ENCODE data around the gene DLG1. TPM values are rescaled to one million over a fixed set of nuclear protein-coding genes. Genes with fewer than 3 reads are reported as not detected.

The DLG1 gene
- total and polyA plus RNA-seq, 5 donors = 14.6 to 55.0 (median 53.0) TPM

DNA sequence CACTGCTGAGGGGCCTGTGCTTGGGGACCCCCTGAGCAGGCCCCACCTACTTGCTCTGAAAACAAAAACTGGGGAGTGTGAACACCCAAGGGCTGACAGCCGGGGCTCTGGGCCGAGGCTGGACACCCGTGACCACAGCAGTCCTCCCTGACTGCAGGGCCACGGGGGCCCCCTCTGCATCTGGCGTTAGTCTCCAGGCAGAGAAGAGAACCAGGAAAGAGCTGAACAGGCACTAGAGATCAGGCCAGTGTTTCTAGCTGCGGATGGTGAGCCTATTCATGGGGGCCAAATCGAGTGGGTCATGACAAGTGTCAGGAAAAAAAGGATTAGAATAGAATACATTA is 285.9 kb downstream of the DLG1 start:
- intact Hi-C loops (cut with DNase I) = no loop called here
- Histone ChIP-seq H3K27me3 (ENCODE audit: control insufficient read depth, insufficient read depth) (no peaks in the 10 kb centered on the region), H3K4me1 (ENCODE audit: control insufficient read depth, insufficient read depth, low read length) (no peaks in the 10 kb centered on the region), H3K9me3 (ENCODE audit: control insufficient read depth, low read length) (no peaks in the 10 kb centered on the region), H3K4me3 (ENCODE audit: low read length) (no peak overlapping the region), H3K27ac (ENCODE audit: low read length) (no peak overlapping the region)
- DNase-seq = no peak
- no peak for ATAC-seq
- 77% methylated on average over 7 of the region's 7 CpGs for WGBS

DNA sequence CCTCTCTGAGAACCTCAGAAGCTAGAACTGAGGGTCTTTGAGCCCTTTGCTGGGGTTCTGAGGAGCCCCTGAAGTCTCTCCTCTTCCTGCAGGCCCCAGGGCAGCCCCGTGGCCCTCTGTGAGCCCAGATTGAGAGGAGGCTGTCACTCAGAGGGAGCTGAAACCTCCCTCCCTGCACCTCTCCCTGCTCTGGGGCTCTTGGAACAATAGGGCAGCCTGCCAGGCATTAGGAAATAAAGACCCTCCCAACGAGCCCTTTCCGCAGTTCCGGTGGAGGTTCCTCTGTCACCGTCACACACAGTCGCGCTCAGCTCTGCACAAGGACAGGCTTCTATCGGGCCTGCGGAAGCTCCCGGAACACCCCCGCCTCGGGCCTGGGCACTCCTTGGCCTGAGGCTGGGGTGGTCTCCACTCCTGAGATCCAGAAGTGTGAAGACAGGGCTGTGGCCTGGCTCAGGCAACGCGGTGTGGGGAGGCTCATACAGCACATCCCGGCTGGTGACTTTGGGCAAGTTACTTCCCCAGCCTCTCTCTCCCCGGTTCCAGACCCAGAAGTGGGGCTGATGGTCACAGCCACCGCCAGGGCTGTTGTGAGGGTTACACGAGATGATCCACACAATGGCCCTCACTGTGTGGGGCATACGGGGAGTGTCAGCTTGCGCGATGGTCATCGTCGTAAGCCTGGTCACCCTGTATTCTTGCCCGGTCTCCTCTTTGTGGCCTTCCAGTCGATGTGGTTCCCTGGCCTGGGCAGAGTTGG is 286.5 kb downstream of the DLG1 start:
- intact Hi-C loops (cut with DNase I) = no loop called here
- WGBS = 84% methylated on average over 25 of the region's 25 CpGs
- no peaks in the 10 kb centered on the region for H3K4me1 ChIP-seq (ENCODE audit: control insufficient read depth, insufficient read depth, low read length)
- H3K27ac ChIP-seq (ENCODE audit: low read length) = no peak overlapping the region
- ATAC-seq (no peak), DNase-seq (no peak)
- H3K4me3 ChIP-seq (ENCODE audit: low read length) = no peak overlapping the region
- H3K9me3 ChIP-seq (ENCODE audit: control insufficient read depth, low read length) = no peaks in the 10 kb centered on the region
- H3K27me3 ChIP-seq (ENCODE audit: control insufficient read depth, insufficient read depth) = no peaks in the 10 kb centered on the region

- Histone ChIP-seq H3K9me3 (ENCODE audit: control insufficient read depth, low read length) (no peaks in the 10 kb centered on the region), H3K27me3 (ENCODE audit: control insufficient read depth, insufficient read depth) (no peaks in the 10 kb centered on the region), H3K4me1 (ENCODE audit: control insufficient read depth, insufficient read depth, low read length) (no peaks in the 10 kb centered on the region), H3K27ac (ENCODE audit: low read length) (no peak overlapping the region), H3K4me3 (ENCODE audit: low read length) (no peak overlapping the region)
- ATAC-seq (peak; percentile 36 to 40), DNase-seq (no peak)
- WGBS = 78% methylated on average over 30 of the region's 30 CpGs
- intact Hi-C loops (cut with DNase I) = no loop called here
These were observed 287.7 kb downstream of the DLG1 start for GRCh38 chr3:197010556-197011351.

- ATAC-seq (no peak), DNase-seq (no peak)
- Histone ChIP-seq H3K4me1 (ENCODE audit: control insufficient read depth, insufficient read depth, low read length) (no peaks in the 10 kb centered on the region), H3K27me3 (ENCODE audit: control insufficient read depth, insufficient read depth) (no peaks in the 10 kb centered on the region), H3K27ac (ENCODE audit: low read length) (no peak overlapping the region), H3K9me3 (ENCODE audit: control insufficient read depth, low read length) (no peaks in the 10 kb centered on the region), H3K4me3 (ENCODE audit: low read length) (no peak overlapping the region)
- 90% methylated on average over 20 of the region's 20 CpGs for WGBS
- intact Hi-C loops (cut with DNase I) = loop anchor here in 2 of 4 donors (10.0 kb wide), 1 partner anchor 175 kb away; no protein-coding TSS in a partner anchor
These were observed 288.8 kb downstream of the DLG1 start for GRCh38 chr3:197009532-197010019.

- 89% methylated on average over 27 of the region's 27 CpGs for WGBS
- peak in 1 of 3 donors; percentile 4 for DNase-seq
- intact Hi-C loops (cut with DNase I) = loop anchor here in 2 of 4 donors (10.0 kb wide), 1 partner anchor 176 kb away; no protein-coding TSS in a partner anchor
These were observed 289.8 kb downstream of the DLG1 start for GRCh38 chr3:197008436-197009209.

GRCh38 chr3:197007953-197008352 is 290.5 kb downstream of the DLG1 start:
- Histone ChIP-seq H3K4me3 (ENCODE audit: low read length) (no peak overlapping the region), H3K4me1 (ENCODE audit: control insufficient read depth, insufficient read depth, low read length) (no peaks in the 10 kb centered on the region), H3K9me3 (ENCODE audit: control insufficient read depth, low read length) (no peaks in the 10 kb centered on the region), H3K27ac (ENCODE audit: low read length) (no peak overlapping the region), H3K27me3 (ENCODE audit: control insufficient read depth, insufficient read depth) (no peaks in the 10 kb centered on the region)
- 73% methylated on average over 8 of the region's 8 CpGs for WGBS
- intact Hi-C loops (cut with DNase I) = loop anchor here in 2 of 4 donors (10.0 kb wide), 1 partner anchor 177 kb away; no protein-coding TSS in a partner anchor
- DNase-seq = no peak
- ATAC-seq = no peak

More at GRCh38 chr3:197008436-197009209, 289.8 kb downstream of the DLG1 start:
- no peaks in the 10 kb centered on the region for H3K9me3 ChIP-seq (ENCODE audit: control insufficient read depth, low read length)
- H3K27ac ChIP-seq (ENCODE audit: low read length) = no peak overlapping the region
- ATAC-seq = no peak
- H3K27me3 ChIP-seq (ENCODE audit: control insufficient read depth, insufficient read depth) = no peaks in the 10 kb centered on the region
- no peak overlapping the region for H3K4me3 ChIP-seq (ENCODE audit: low read length)
- no peaks in the 10 kb centered on the region for H3K4me1 ChIP-seq (ENCODE audit: control insufficient read depth, insufficient read depth, low read length)

DNA sequence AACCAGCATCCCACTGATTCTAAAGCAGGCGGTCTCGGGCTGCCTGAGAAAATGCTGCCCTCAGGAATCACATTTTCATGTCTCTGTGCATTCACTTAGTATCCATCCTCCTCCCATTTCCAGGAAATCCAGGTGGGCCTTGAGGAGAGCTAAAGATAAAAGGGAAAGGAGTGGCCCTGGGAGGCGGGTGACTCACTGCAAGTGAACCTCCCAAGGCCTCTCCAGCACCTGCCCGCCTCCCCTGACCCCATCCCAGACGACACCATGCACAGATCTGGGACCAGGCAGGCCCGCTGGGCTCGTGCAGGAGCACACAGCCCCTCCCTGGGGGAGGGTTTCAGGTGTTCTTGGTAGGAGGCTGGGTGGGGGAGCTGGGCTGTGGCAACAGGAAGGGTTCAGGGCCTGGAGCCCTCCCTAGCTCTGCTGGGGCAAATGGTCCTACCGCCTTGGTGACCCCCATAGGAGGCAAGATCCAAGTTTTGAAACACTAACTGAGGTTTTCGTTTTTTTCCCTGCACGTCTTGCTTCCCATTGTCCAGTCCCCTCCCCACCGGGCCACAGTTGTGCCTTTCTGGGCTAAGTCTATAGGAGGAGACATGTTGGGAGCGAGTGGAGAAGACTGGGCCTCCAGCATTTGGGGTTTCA is 291.0 kb downstream of the DLG1 start:
- H3K4me1 ChIP-seq (ENCODE audit: control insufficient read depth, insufficient read depth, low read length) = no peaks in the 10 kb centered on the region
- ATAC-seq (no peak), DNase-seq (peak in 1 of 3 donors; percentile 18)
- H3K27ac ChIP-seq (ENCODE audit: low read length) = no peak overlapping the region
- intact Hi-C loops (cut with DNase I) = loop anchor here in 2 of 4 donors (10.0 kb wide), 1 partner anchor 177 kb away; no protein-coding TSS in a partner anchor
- no peaks in the 10 kb centered on the region for H3K9me3 ChIP-seq (ENCODE audit: control insufficient read depth, low read length)
- H3K27me3 ChIP-seq (ENCODE audit: control insufficient read depth, insufficient read depth) = no peaks in the 10 kb centered on the region
- WGBS = 85% methylated on average over 12 of the region's 12 CpGs
- no peak overlapping the region for H3K4me3 ChIP-seq (ENCODE audit: low read length)

- no peak for ATAC-seq
These were observed 291.6 kb downstream of the DLG1 start for GRCh38 chr3:197006860-197007259.

GRCh38 chr3:197006446-197006845 is 292.0 kb downstream of the DLG1 start:
- no peaks in the 10 kb centered on the region for H3K9me3 ChIP-seq (ENCODE audit: control insufficient read depth, low read length)
- no peak overlapping the region for H3K27ac ChIP-seq (ENCODE audit: low read length)
- H3K27me3 ChIP-seq (ENCODE audit: control insufficient read depth, insufficient read depth) = no peaks in the 10 kb centered on the region
- WGBS = 90% methylated on average over 11 of the region's 11 CpGs
- ATAC-seq (no peak), DNase-seq (peak in 1 of 3 donors; percentile 54)
- intact Hi-C loops (cut with DNase I) = loop anchor here in 2 of 4 donors (10.0 kb wide), 1 partner anchor 178 kb away; no protein-coding TSS in a partner anchor
- no peak overlapping the region for H3K4me3 ChIP-seq (ENCODE audit: low read length)
- H3K4me1 ChIP-seq (ENCODE audit: control insufficient read depth, insufficient read depth, low read length) = no peaks in the 10 kb centered on the region

More at GRCh38 chr3:197006860-197007259, 291.6 kb downstream of the DLG1 start:
- Histone ChIP-seq H3K4me1 (ENCODE audit: control insufficient read depth, insufficient read depth, low read length) (no peaks in the 10 kb centered on the region), H3K9me3 (ENCODE audit: control insufficient read depth, low read length) (no peaks in the 10 kb centered on the region), H3K4me3 (ENCODE audit: low read length) (no peak overlapping the region), H3K27ac (ENCODE audit: low read length) (no peak overlapping the region), H3K27me3 (ENCODE audit: control insufficient read depth, insufficient read depth) (no peaks in the 10 kb centered on the region)
- peak in 1 of 3 donors; percentile 3 for DNase-seq
- 95% methylated on average over 5 of the region's 5 CpGs for WGBS
- intact Hi-C loops (cut with DNase I) = loop anchor here in 2 of 4 donors (10.0 kb wide), 1 partner anchor 178 kb away; no protein-coding TSS in a partner anchor
